Activated CD8-positive, alpha-beta memory T cell treated with anti-CD3 and anti-CD28 coated beads for 1 hour (primary cell): Measurements from ENCODE around the gene HNRNPK.

ENCODE experiments used
- DNase-seq, 2 donors: peaks; one replicate each; pipeline ENCODE4 v3.0.0-alpha.2; 2020; ENCODE audit warnings: low read depth in 1 of 2; ENCODE audit errors: extremely low read depth in 1 of 2

Gene HNRNPK

GRCh38 chr9:83979812-83980394 lies at the start of gene HNRNPK:
TSS of gene HNRNPK (minus strand) at chr9:83980215. CDS start at chr9:83978252, 1,963 bp downstream.
- peak; percentile 99 to 100 for DNase-seq

GRCh38 chr9:84027201-84027600 lies 47.2 kb upstream of the HNRNPK start:
- no peak for DNase-seq

GRCh38 chr9:84024041-84024575 lies 44.1 kb upstream of the HNRNPK start:
- DNase-seq = no peak

- DNase-seq = no peak
Measured at GRCh38 chr9:84007662-84008061, 27.6 kb upstream of the HNRNPK start.

- no peak for DNase-seq
Measured at GRCh38 chr9:84003246-84003645, 23.2 kb upstream of the HNRNPK start.

GRCh38 chr9:84002344-84002743 lies 22.3 kb upstream of the HNRNPK start:
- no peak for DNase-seq

GRCh38 chr9:84001621-84002020 lies 21.6 kb upstream of the HNRNPK start:
- no peak for DNase-seq

- no peak for DNase-seq
Measured at GRCh38 chr9:84000186-84000585, 20.2 kb upstream of the HNRNPK start.

- no peak for DNase-seq
Measured at GRCh38 chr9:83999141-83999918, 19.3 kb upstream of the HNRNPK start.

GRCh38 chr9:83996126-83996525 lies 16.1 kb upstream of the HNRNPK start:
- no peak for DNase-seq

- no peak for DNase-seq
Measured at GRCh38 chr9:83992901-83993300, 12.9 kb upstream of the HNRNPK start.

GRCh38 chr9:83992407-83992806 lies 12.4 kb upstream of the HNRNPK start:
- no peak for DNase-seq

- no peak for DNase-seq
Measured at GRCh38 chr9:83991355-83991754, 11.3 kb upstream of the HNRNPK start.

- no peak for DNase-seq
Measured at GRCh38 chr9:83988411-83988810, 8.4 kb upstream of the HNRNPK start.

GRCh38 chr9:83987402-83987791 lies 7.4 kb upstream of the HNRNPK start:
- no peak for DNase-seq

GRCh38 chr9:83986765-83987401 lies 6.9 kb upstream of the HNRNPK start:
- no peak for DNase-seq

GRCh38 chr9:83986195-83986594 lies 6.2 kb upstream of the HNRNPK start:
- no peak for DNase-seq

GRCh38 chr9:83981126-83981871 lies 1.3 kb upstream of the HNRNPK start:
- no peak for DNase-seq

- DNase-seq = peak; percentile 98 to 99
Measured at GRCh38 chr9:83980395-83981125, 545 bp upstream of the HNRNPK start, which contains the start of gene RMI1. TSS of gene RMI1 (plus strand) at chr9:83980805. CDS start at chr9:84000987, 20,182 bp downstream.
